HEK293 (cell line): ENCODE measurements around the gene SMIM41.

Experiments used
- CTCF ChIA-PET: fragments of 350-600 bp; formaldehyde crosslinking; extraction: SDS; loops from one replicate; lab custom pipeline; 2021; ENCODE audit warnings: antibody characterized with exemption; lab: Yijun Ruan, JAX
- POLR2A ChIA-PET: fragments of 300-600 bp; formaldehyde crosslinking; extraction: SDS; loops from one replicate; lab custom pipeline; 2020; ENCODE audit warnings: antibody characterized with exemption, inconsistent platforms; lab: Yijun Ruan, JAX
- H3K27ac ChIP-seq: fragments of 200-500 bp; sonication (Bioruptor generic); 2 replicates; pipeline ENCODE4 v1.5.1; 2014; ENCODE audit warnings: low read depth, low read length, control low read depth, inconsistent platforms; ENCODE audit errors: extremely low read depth
- H3K36me3 ChIP-seq, 2 experiments: fragments of 200-500 bp in 1 of 2; sonication (Bioruptor generic) in 1 of 2; 1 replicate in 1 of 2; 2 replicates in 1 of 2; pipeline ENCODE4 v1.5.1; 2014 to 2017; ENCODE audit warnings: inconsistent platforms in 2 of 2, low read length in 2 of 2; ENCODE audit not compliant: control insufficient read depth in 2 of 2, insufficient read depth in 1 of 2
- H3K4me1 ChIP-seq: fragments of 200-500 bp; sonication (Bioruptor generic); 2 replicates; pipeline ENCODE4 v1.5.1; 2014; ENCODE audit warnings: mild to moderate bottlenecking, low read length, inconsistent platforms; ENCODE audit not compliant: control insufficient read depth, insufficient read depth
- H3K4me3 ChIP-seq: 2 replicates; pipeline ENCODE4 v1.5.1; 2011; ENCODE audit warnings: low read depth, mild to moderate bottlenecking, control low read depth, low read length, moderate library complexity
- H3K9me3 ChIP-seq: fragments of 200-500 bp; sonication (Bioruptor generic); 2 replicates; pipeline ENCODE4 v1.5.1; 2014; ENCODE audit warnings: low read depth, low read length, inconsistent platforms; ENCODE audit not compliant: control insufficient read depth, insufficient read depth
- EGR2 ChIP-seq: fragments of 450-650 bp; formaldehyde crosslinking; IDR thresholded peaks from 2 replicates; pipeline ENCODE4 v1.5.1; 2016; ENCODE audit warnings: low read depth, missing biosample characterization, missing genetic modification characterization
- GLIS2 ChIP-seq: fragments of 450-650 bp; formaldehyde crosslinking; IDR thresholded peaks from 2 replicates; pipeline ENCODE4 v1.5.1; 2016; ENCODE audit warnings: missing biosample characterization, missing genetic modification characterization
- SALL2 ChIP-seq: fragments of 450-650 bp; formaldehyde crosslinking; IDR thresholded peaks from 2 replicates; pipeline ENCODE4 v1.5.0; 2017; ENCODE audit warnings: missing biosample characterization, mild to moderate bottlenecking, missing genetic modification characterization, borderline replicate concordance
- ZNF138 ChIP-seq: fragments of 450-650 bp; formaldehyde crosslinking; IDR thresholded peaks from 2 replicates; pipeline ENCODE4 v1.5.1; 2016; ENCODE audit warnings: missing biosample characterization, missing genetic modification characterization, borderline replicate concordance
- ZNF335 ChIP-seq: fragments of 450-650 bp; formaldehyde crosslinking; conservative IDR thresholded peaks from 2 replicates; pipeline ENCODE4 v1.5.1; 2016; ENCODE audit warnings: missing biosample characterization, missing genetic modification characterization
- ZNF530 ChIP-seq: fragments of 450-650 bp; formaldehyde crosslinking; IDR thresholded peaks from 2 replicates; pipeline ENCODE4 v1.5.1; 2016; ENCODE audit warnings: low read depth, missing biosample characterization, missing genetic modification characterization
- ZNF596 ChIP-seq: fragments of 450-650 bp; IDR thresholded peaks from 2 replicates; pipeline ENCODE4 v1.5.0; 2018; ENCODE audit warnings: missing biosample characterization, mild to moderate bottlenecking, missing genetic modification characterization, moderate library complexity
- ZNF660 ChIP-seq: fragments of 450-650 bp; IDR thresholded peaks from 2 replicates; pipeline ENCODE4 v1.5.1; 2018; ENCODE audit warnings: missing biosample characterization, mild to moderate bottlenecking, missing genetic modification characterization
- TF ChIP-seq, protein P1 (sequence below): fragments of 450-650 bp; IDR thresholded peaks from 2 replicates; pipeline ENCODE4 v1.5.1; 2018; ENCODE audit warnings: missing biosample characterization, missing genetic modification characterization
- TF ChIP-seq, protein P2 (sequence below): fragments of 450-650 bp; formaldehyde crosslinking; IDR thresholded peaks from 2 replicates; pipeline ENCODE4 v1.5.1; 2017; ENCODE audit warnings: missing biosample characterization, missing genetic modification characterization
- TF ChIP-seq, protein P3 (sequence below): fragments of 450-650 bp; formaldehyde crosslinking; IDR thresholded peaks from 2 replicates; pipeline ENCODE4 v1.5.1; 2016; ENCODE audit warnings: missing biosample characterization, missing genetic modification characterization
- TF ChIP-seq, protein P4 (sequence below): fragments of 450-650 bp; formaldehyde crosslinking; IDR thresholded peaks from 2 replicates; pipeline ENCODE4 v1.5.1; 2016; ENCODE audit warnings: missing biosample characterization, missing genetic modification characterization

The SMIM41 gene

DNA sequence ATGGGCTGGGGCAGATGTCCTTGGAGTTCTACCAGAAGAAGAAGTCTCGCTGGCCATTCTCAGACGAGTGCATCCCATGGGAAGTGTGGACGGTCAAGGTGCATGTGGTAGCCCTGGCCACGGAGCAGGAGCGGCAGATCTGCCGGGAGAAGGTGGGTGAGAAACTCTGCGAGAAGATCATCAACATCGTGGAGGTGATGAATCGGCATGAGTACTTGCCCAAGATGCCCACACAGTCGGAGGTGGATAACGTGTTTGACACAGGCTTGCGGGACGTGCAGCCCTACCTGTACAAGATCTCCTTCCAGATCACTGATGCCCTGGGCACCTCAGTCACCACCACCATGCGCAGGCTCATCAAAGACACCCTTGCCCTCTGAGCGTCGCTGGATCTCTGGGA, 2.7 kb upstream of the SMIM41 start (continued):
- TF ChIP-seq, protein P1, sequence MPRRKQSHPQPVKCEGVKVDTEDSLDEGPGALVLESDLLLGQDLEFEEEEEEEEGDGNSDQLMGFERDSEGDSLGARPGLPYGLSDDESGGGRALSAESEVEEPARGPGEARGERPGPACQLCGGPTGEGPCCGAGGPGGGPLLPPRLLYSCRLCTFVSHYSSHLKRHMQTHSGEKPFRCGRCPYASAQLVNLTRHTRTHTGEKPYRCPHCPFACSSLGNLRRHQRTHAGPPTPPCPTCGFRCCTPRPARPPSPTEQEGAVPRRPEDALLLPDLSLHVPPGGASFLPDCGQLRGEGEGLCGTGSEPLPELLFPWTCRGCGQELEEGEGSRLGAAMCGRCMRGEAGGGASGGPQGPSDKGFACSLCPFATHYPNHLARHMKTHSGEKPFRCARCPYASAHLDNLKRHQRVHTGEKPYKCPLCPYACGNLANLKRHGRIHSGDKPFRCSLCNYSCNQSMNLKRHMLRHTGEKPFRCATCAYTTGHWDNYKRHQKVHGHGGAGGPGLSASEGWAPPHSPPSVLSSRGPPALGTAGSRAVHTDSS: no peak
- TF ChIP-seq, protein P2, sequence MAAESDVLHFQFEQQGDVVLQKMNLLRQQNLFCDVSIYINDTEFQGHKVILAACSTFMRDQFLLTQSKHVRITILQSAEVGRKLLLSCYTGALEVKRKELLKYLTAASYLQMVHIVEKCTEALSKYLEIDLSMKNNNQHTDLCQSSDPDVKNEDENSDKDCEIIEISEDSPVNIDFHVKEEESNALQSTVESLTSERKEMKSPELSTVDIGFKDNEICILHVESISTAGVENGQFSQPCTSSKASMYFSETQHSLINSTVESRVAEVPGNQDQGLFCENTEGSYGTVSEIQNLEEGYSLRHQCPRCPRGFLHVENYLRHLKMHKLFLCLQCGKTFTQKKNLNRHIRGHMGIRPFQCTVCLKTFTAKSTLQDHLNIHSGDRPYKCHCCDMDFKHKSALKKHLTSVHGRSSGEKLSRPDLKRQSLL (tag by site-specific recombination): no peak
- TF ChIP-seq ZNF335 (tag by site-specific recombination) (no peak), SALL2 (tag by site-specific recombination) (no peak)

DNA sequence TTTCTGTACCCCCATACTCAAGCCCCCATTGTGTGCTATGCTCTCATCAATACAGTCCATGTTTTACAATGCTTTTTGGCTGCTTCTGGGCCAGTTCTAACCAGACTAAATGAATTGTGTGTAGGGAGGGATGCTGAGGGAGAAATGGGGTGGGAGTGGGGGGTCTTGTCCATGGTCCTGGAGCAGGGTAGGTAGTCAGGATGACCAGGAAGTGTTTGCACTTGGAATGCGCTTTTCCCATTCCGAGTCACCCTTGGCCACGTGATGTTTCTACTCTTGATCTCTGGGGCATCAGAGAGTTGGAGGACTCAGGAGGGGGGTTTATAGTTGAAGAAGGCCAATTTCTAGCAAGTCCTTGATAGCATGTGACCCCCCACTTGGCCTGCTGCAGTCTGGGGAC, 1.2 kb upstream of the SMIM41 start:
- CTCF ChIA-PET: interaction anchor here (0.6 to 34.8 kb wide), 4 partner anchors 8 to 203 kb away, joined by 3 to 794 read pairs (median 3); partner anchors contain the start of gene ATG101
- TF ChIP-seq ZNF660: no peak
- TF ChIP-seq, protein P3, sequence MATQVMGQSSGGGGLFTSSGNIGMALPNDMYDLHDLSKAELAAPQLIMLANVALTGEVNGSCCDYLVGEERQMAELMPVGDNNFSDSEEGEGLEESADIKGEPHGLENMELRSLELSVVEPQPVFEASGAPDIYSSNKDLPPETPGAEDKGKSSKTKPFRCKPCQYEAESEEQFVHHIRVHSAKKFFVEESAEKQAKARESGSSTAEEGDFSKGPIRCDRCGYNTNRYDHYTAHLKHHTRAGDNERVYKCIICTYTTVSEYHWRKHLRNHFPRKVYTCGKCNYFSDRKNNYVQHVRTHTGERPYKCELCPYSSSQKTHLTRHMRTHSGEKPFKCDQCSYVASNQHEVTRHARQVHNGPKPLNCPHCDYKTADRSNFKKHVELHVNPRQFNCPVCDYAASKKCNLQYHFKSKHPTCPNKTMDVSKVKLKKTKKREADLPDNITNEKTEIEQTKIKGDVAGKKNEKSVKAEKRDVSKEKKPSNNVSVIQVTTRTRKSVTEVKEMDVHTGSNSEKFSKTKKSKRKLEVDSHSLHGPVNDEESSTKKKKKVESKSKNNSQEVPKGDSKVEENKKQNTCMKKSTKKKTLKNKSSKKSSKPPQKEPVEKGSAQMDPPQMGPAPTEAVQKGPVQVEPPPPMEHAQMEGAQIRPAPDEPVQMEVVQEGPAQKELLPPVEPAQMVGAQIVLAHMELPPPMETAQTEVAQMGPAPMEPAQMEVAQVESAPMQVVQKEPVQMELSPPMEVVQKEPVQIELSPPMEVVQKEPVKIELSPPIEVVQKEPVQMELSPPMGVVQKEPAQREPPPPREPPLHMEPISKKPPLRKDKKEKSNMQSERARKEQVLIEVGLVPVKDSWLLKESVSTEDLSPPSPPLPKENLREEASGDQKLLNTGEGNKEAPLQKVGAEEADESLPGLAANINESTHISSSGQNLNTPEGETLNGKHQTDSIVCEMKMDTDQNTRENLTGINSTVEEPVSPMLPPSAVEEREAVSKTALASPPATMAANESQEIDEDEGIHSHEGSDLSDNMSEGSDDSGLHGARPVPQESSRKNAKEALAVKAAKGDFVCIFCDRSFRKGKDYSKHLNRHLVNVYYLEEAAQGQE (tag by site-specific recombination): peak; percentile 95
- POLR2A ChIA-PET: interaction anchor here (0.9 kb wide), 1 partner anchor 12 kb away, joined by 3 read pairs; no protein-coding TSS in a partner anchor
- no peak overlapping the region for H3K4me3 ChIP-seq
- peaks cover 11 to 57% of the 10 kb centered on the region in 2 experiments; a peak in 2 of 3 replicates for H3K36me3 ChIP-seq
- H3K9me3 ChIP-seq: no peaks in the 10 kb centered on the region
- 0 out of 2 replicates have a peak, but pooled peaks cover 4% of the 10 kb centered on the region for H3K4me1 ChIP-seq
- H3K27ac ChIP-seq: no peak overlapping the region

DNA sequence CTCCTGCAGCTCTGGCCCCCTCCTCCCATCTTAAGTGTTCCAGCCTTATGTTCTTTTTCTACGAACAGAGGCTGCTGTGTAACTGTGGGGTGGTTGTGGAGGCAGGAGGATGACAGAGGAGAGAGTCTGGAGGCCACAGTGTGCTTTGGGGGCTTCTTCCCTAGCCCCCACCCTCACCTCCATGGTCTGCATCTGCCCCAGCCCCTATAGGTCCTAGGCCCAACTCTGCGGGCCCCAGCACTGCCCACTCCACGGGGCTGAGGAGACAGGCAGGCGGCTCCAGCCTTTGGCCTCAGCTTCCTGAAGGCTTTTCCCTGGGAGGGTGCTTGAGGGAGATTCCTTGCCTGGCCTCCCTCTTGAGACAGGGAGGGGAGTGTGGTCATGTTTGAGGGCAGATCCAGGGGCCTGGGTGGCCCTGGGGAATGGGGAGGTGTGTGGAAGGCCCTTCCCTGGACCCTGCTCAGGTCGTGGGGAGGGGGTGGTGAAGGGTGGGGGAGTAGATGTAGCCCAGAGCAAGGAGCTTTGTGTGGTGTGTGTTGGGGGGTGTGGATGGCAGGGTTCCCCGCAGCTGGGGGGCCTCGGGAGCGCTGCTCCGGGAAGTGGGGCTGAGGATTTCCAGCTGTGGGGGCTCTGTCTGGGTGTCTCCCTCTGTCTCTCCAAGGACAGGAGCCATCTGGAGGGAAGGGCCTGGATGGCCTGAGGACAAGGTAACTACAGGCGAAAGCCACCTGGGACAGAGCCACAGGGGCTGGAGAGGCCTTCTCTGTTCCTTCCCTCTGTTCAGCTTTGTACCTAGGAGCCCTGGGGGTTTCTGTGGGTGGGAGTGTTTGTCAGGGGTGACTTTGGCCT, 1.1 kb downstream of the SMIM41 start:
- no peak for TF ChIP-seq ZNF596 (tag by site-specific recombination)
- no peak for TF ChIP-seq EGR2
- TF ChIP-seq ZNF138: no peak
- TF ChIP-seq GLIS2 (tag by site-specific recombination): no peak; the same call in 1 of the 2 replicates
- no peak for TF ChIP-seq ZNF530 (tag by site-specific recombination)
- TF ChIP-seq, protein P4, sequence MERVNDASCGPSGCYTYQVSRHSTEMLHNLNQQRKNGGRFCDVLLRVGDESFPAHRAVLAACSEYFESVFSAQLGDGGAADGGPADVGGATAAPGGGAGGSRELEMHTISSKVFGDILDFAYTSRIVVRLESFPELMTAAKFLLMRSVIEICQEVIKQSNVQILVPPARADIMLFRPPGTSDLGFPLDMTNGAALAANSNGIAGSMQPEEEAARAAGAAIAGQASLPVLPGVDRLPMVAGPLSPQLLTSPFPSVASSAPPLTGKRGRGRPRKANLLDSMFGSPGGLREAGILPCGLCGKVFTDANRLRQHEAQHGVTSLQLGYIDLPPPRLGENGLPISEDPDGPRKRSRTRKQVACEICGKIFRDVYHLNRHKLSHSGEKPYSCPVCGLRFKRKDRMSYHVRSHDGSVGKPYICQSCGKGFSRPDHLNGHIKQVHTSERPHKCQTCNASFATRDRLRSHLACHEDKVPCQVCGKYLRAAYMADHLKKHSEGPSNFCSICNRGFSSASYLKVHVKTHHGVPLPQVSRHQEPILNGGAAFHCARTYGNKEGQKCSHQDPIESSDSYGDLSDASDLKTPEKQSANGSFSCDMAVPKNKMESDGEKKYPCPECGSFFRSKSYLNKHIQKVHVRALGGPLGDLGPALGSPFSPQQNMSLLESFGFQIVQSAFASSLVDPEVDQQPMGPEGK (tag by site-specific recombination): 0 out of 2 replicates have a peak, but pooled peaks have one; percentile 13
- H3K36me3 ChIP-seq: peaks cover 7 to 33% of the 10 kb centered on the region in 2 experiments; a peak in 2 of 3 replicates

More for the DNA sequence above, 1.1 kb downstream of the SMIM41 start:
- no peaks in the 10 kb centered on the region for H3K9me3 ChIP-seq
- no peak overlapping the region for H3K4me3 ChIP-seq
- H3K4me1 ChIP-seq: no peaks in the 10 kb centered on the region
- CTCF ChIA-PET: interaction anchor here (0.8 to 34.8 kb wide), 4 partner anchors 9 to 76 kb away, joined by 3 to 794 read pairs (median 4); no protein-coding TSS in a partner anchor
- no peak overlapping the region for H3K27ac ChIP-seq
- POLR2A ChIA-PET: interaction anchor here (0.6 to 3.0 kb wide), 2 partner anchors 14 to 55 kb away, joined by 3 to 12 read pairs; no protein-coding TSS in a partner anchor
